Parathyroid adenoma (tissue), 2 donors: Measurements from ENCODE around the gene CNNM4.

ENCODE experiments used
- H2AFZ ChIP-seq: fragments of 300-600 bp; sonication (generic); one replicate; pipeline ENCODE4 v1.7.0; 2017; ENCODE audit warnings: antibody characterized with exemption, mild to moderate bottlenecking
- H3K27ac ChIP-seq: fragments of 300-600 bp; sonication (generic); one replicate; pipeline ENCODE4 v1.7.0; 2017
- H3K27me3 ChIP-seq: fragments of 300-600 bp; sonication (generic); one replicate; pipeline ENCODE4 v1.7.0; 2017; ENCODE audit warnings: low read length; ENCODE audit not compliant: control insufficient read depth, insufficient read depth
- H3K36me3 ChIP-seq: fragments of 300-600 bp; sonication (generic); one replicate; pipeline ENCODE4 v1.7.0; 2017; ENCODE audit warnings: low read length; ENCODE audit not compliant: control insufficient read depth, insufficient read depth
- H3K4me1 ChIP-seq: fragments of 300-600 bp; sonication (generic); one replicate; pipeline ENCODE4 v1.7.0; 2017; ENCODE audit warnings: control low read depth
- H3K4me2 ChIP-seq: fragments of 300-600 bp; sonication (generic); one replicate; pipeline ENCODE4 v1.7.0; 2017; ENCODE audit warnings: low read length
- H3K4me3 ChIP-seq: fragments of 300-600 bp; sonication (generic); one replicate; pipeline ENCODE4 v1.7.0; 2017; ENCODE audit warnings: low read depth, low read length
- H3K79me2 ChIP-seq: fragments of 300-600 bp; sonication (generic); one replicate; pipeline ENCODE4 v1.7.0; 2017; ENCODE audit warnings: control low read depth
- H3K9ac ChIP-seq: fragments of 300-600 bp; sonication (generic); one replicate; pipeline ENCODE4 v1.7.0; 2017; ENCODE audit warnings: mild to moderate bottlenecking
- H3K9me3 ChIP-seq: fragments of 300-600 bp; sonication (generic); one replicate; pipeline ENCODE4 v1.7.0; 2017; ENCODE audit warnings: low read length; ENCODE audit not compliant: control insufficient read depth
- CTCF ChIP-seq: fragments of 300-600 bp; sonication (generic); IDR thresholded peaks from one replicate; pipeline ENCODE4 v1.7.0; 2017; ENCODE audit warnings: antibody characterized with exemption, mild to moderate bottlenecking
- donor health status: primary hyperparathyroidism.

CNNM4 gene

GRCh38 chr2:96857667-96858372 is 97.1 kb downstream of the CNNM4 start, which contains the start of gene ANKRD39:
Gene ANKRD39, minus strand, starts transcription at chr2:96858016. Its CDS starts 29 bp downstream, at chr2:96857987.
- Histone ChIP-seq H3K9ac (peak within 1 kb of the TSS; percentile 62), H3K4me3 (peak within 1 kb of the TSS; percentile 89), H3K79me2 (peaks cover 8% of the 10 kb centered on the region), H3K9me3 (no peaks in the 10 kb centered on the region), H3K27me3 (no peaks in the 10 kb centered on the region), H3K36me3 (no peaks in the 10 kb centered on the region), H2AFZ (peak within 1 kb of the TSS; percentile 87), H3K4me1 (peaks cover 6% of the 10 kb centered on the region), H3K4me2 (peak within 1 kb of the TSS; percentile 96), H3K27ac (peak within 1 kb of the TSS; percentile 55)
- TF ChIP-seq CTCF: peak; percentile 95

GRCh38 chr2:96859099-96859649 is 98.5 kb downstream of the CNNM4 start:
- Histone ChIP-seq H3K27me3 (no peaks in the 10 kb centered on the region), H3K79me2 (peaks cover 4% of the 10 kb centered on the region), H3K9ac (no peak overlapping the region), H3K4me2 (no peak overlapping the region), H2AFZ (no peak overlapping the region), H3K4me3 (no peak overlapping the region), H3K27ac (no peak overlapping the region), H3K36me3 (no peaks in the 10 kb centered on the region), H3K4me1 (peaks cover 6% of the 10 kb centered on the region), H3K9me3 (no peaks in the 10 kb centered on the region)
- no peak for TF ChIP-seq CTCF

GRCh38 chr2:96859681-96860064 is 99.0 kb downstream of the CNNM4 start:
- Histone ChIP-seq H3K9ac (no peak overlapping the region), H3K79me2 (peaks cover 4% of the 10 kb centered on the region), H3K4me1 (peaks cover 6% of the 10 kb centered on the region), H3K9me3 (no peaks in the 10 kb centered on the region), H3K4me3 (no peak overlapping the region), H3K27ac (no peak overlapping the region), H3K36me3 (no peaks in the 10 kb centered on the region), H3K27me3 (no peaks in the 10 kb centered on the region), H3K4me2 (no peak overlapping the region), H2AFZ (no peak overlapping the region)
- TF ChIP-seq CTCF: no peak

- Histone ChIP-seq H3K9ac (no peak overlapping the region), H3K27ac (no peak overlapping the region), H3K36me3 (no peaks in the 10 kb centered on the region), H3K27me3 (no peaks in the 10 kb centered on the region), H3K4me1 (peaks cover 6% of the 10 kb centered on the region), H2AFZ (no peak overlapping the region), H3K79me2 (peaks cover 4% of the 10 kb centered on the region), H3K4me3 (no peak overlapping the region), H3K9me3 (no peaks in the 10 kb centered on the region), H3K4me2 (no peak overlapping the region)
- no peak for TF ChIP-seq CTCF
Measured at GRCh38 chr2:96860065-96861029, 99.6 kb downstream of the CNNM4 start.
